Measurements from ENCODE around the gene C11orf21. TPM values are rescaled to one million over a fixed set of nuclear protein-coding genes. Genes with fewer than 3 reads are reported as not detected.

The C11orf21 gene
- total and polyA plus RNA-seq, 10 of the 15 experiments (the other 5 are each of a cell fraction or from before 2014, with no cell fraction given), result 0.04 to 0.26 (median 0.11) TPM; not detected in 7

GRCh38 chr11:2299773-2300172 lies 1.9 kb downstream of the C11orf21 start:
- SMC1A ChIA-PET (ENCODE audit: uncharacterized antibody, unreplicated experiment), result interaction anchor here (0.5 kb wide), 1 partner anchor 148 kb away, joined by 3 read pairs; no protein-coding TSS in a partner anchor
- H3K79me2 ChIP-seq (ENCODE audit: control insufficient read depth, insufficient read depth, low read length), result no peaks in the 10 kb centered on the region

More at GRCh38 chr11:2299773-2300172, 1.9 kb downstream of the C11orf21 start:
- DNase-seq (ENCODE audit: low read depth, low spot score) (no peak), FAIRE-seq (no peak), ATAC-seq (no peak)
- TF ChIP-seq CHD4 (IDR thresholded peaks at IDR 0.05) (no peak), JUND (IDR thresholded peaks at IDR 0.05; ENCODE audit: low read depth, low read length) (no peak), MTA2 (IDR thresholded peaks at IDR 0.05; ENCODE audit: low read depth) (no peak), POLR2AphosphoS5 (IDR thresholded peaks at IDR 0.05; ENCODE audit: low read length) (no peak), MLLT1 (IDR thresholded peaks at IDR 0.05) (no peak), USF1 (IDR thresholded peaks at IDR 0.05; ENCODE audit: borderline replicate concordance, extremely low read length, insufficient read depth, low read depth, low read length) (no peak), PAX5 (IDR thresholded peaks at IDR 0.05; ENCODE audit: borderline replicate concordance, low read depth, low read length) (no peak), KDM1A (IDR thresholded peaks at IDR 0.05; ENCODE audit: borderline replicate concordance) (no peak), MYC (IDR thresholded peaks at IDR 0.05; ENCODE audit: insufficient read depth, insufficient read length, insufficient replicate concordance, low read length, severe bottlenecking) (no peak), PML (IDR thresholded peaks at IDR 0.05; ENCODE audit: low read length) (no peak), RB1 (IDR thresholded peaks at IDR 0.05; ENCODE audit: borderline replicate concordance) (no peak), DPF2 (IDR thresholded peaks at IDR 0.05) (no peak)
- H3K9me3 ChIP-seq (replicated peaks; ENCODE audit: control insufficient read depth, insufficient read depth, low read length), result no peaks in the 10 kb centered on the region
- intact Hi-C loops (cut with micrococcal nuclease; ENCODE audit: unreplicated experiment), result loop anchor here (5.0 kb wide), 1 partner anchor 102 kb away; no protein-coding TSS in a partner anchor
- WGBS (ENCODE audit: insufficient coverage, insufficient replicate concordance, low lambda C conversion rate, missing lambda C conversion rate), result 59% methylated on average over 10 of the region's 10 CpGs
- H4K20me1 ChIP-seq (ENCODE audit: control insufficient read depth, insufficient read depth), result no peaks in the 10 kb centered on the region
- no peaks in the 10 kb centered on the region; a peak in 2 of 4 replicates for H3K27me3 ChIP-seq (replicated peaks in 1 of 2; ENCODE audit: control insufficient read depth in 2 of 2, insufficient read depth in 2 of 2, low read length in 1 of 2)
- H3K4me1 ChIP-seq (ENCODE audit: control insufficient read depth, insufficient read depth, low read length), result no peaks in the 10 kb centered on the region
- H3K4me2 ChIP-seq (ENCODE audit: control insufficient read depth, insufficient read depth), result no peak overlapping the region
- H3K4me3 ChIP-seq, result no peak overlapping the region
- RAD21 ChIA-PET (ENCODE audit: unreplicated experiment), result no interaction called here
- in situ Hi-C loops (cut with MboI), result no loop called here
- POLR2A ChIA-PET, result no interaction called here
- H3K27ac ChIP-seq (ENCODE audit: control insufficient read depth, insufficient read depth), result no peak overlapping the region
- CTCF ChIA-PET, result interaction anchor here (11.0 kb wide), 1 partner anchor 120 kb away, joined by 271 read pairs; no protein-coding TSS in a partner anchor
- H3K36me3 ChIP-seq (ENCODE audit: control insufficient read depth in 2 of 2, insufficient read depth in 2 of 2, low read length in 1 of 2), result no peaks in the 10 kb centered on the region
- H2AFZ ChIP-seq (ENCODE audit: control insufficient read depth, low read depth, low read length), result no peak overlapping the region
- no TSS peak for BruUV-seq (replicated peaks)
- H3K9ac ChIP-seq (ENCODE audit: control insufficient read depth, insufficient read depth, low read length), result no peak overlapping the region
